Ovary (tissue), 9 donors: ENCODE data around the gene COG2. TPM values are rescaled to one million over a fixed set of nuclear protein-coding genes. Genes with fewer than 3 reads are reported as not detected.

ENCODE experiments used
- DNase-seq, 5 donors: peaks; one replicate each; pipeline ENCODE4 v3.0.0-alpha.2; 2019 to 2020
- H3K27ac ChIP-seq, 2 donors: fragments of 200-600 bp; one replicate each; pipeline versions ENCODE4 v1.5.1 to v1.8.0; 2019 to 2022
- H3K27me3 ChIP-seq: fragments of 200-600 bp; one replicate; pipeline ENCODE4 v1.8.0; 2022
- H3K36me3 ChIP-seq: fragments of 200-600 bp; sonication (generic); one replicate; pipeline ENCODE4 v1.5.1; 2019
- H3K4me1 ChIP-seq: one replicate; pipeline ENCODE4 v1.8.1; 2013; ENCODE audit warnings: mild to moderate bottlenecking, moderate library complexity; ENCODE audit not compliant: insufficient read depth
- H3K4me3 ChIP-seq: fragments of 200-600 bp; sonication (generic); one replicate; pipeline ENCODE4 v1.5.1; 2017
- H3K9me3 ChIP-seq, 2 donors: fragments of 200-600 bp in 1 of 2; sonication (generic) in 1 of 2; one replicate each; pipeline versions ENCODE4 v1.5.1 to v1.8.1; 2013 to 2019; ENCODE audit warnings: mild to moderate bottlenecking in 1 of 2, moderate library complexity in 1 of 2
- CTCF ChIP-seq, 3 donors: fragments of 450-650 bp in 2 of 3; fragments of 200-600 bp in 1 of 3; IDR thresholded peaks; one replicate each; pipeline versions ENCODE4 v1.5.1 to v1.8.0; 2016 to 2022; ENCODE audit warnings: antibody characterized with exemption in 3 of 3, mild to moderate bottlenecking in 1 of 3
- EP300 ChIP-seq: sonication (generic); formaldehyde crosslinking; IDR thresholded peaks from one replicate; pipeline ENCODE4 v1.6.1; 2017; ENCODE audit warnings: antibody characterized with exemption
- POLR2A ChIP-seq: fragments of 450-650 bp; IDR thresholded peaks from one replicate; pipeline ENCODE4 v1.6.1; 2017; ENCODE audit warnings: antibody characterized with exemption, mild to moderate bottlenecking, moderate library complexity
- WGBS, 3 donors: extraction: QIAGEN DNeasy Blood & Tissue Kit in 1 of 3; methylation state at CpG; one replicate each; pipeline versions ENCODE4 v1.1.5 to v1.1.7; 2013 to 2017; 5-methylcytosine and 5-hydroxymethylcytosine counted together
- intact Hi-C, 4 donors: fragments of 100-400 bp; cut with DNase I; formaldehyde crosslinking; loops; one replicate each; pipeline versions ENCODE4 v1.11.0 to v1.15.1; 2022 to 2023
- polyA plus RNA-seq, 2 donors: library from polyadenylated mRNA; stranded (reverse); fragments of 200-250 nt in 1 of 2; fragments of 350-450 nt in 1 of 2; fragmentation: Illumina TruSeq in 1 of 2; extraction: RNeasy Lipid Tissue Mini Kit (QIAGEN cat#74804) in 1 of 2; gene quantifications; one replicate each; pipeline ENCODE4 v1.2.3, GENCODE V29; 2013 to 2014
- total RNA-seq, 7 donors: library from RNA; depleted of rRNA in 2 of 7; stranded (reverse); fragments of >200 nt in 2 of 7; fragmentation: NEBNext Ultra II Directional in 3 of 7; extraction: Animal tissue kit (Norgen Biotek cat#: 25700) in 3 of 7; gene quantifications; one replicate each; pipeline versions ENCODE4 v1.1.0 to v1.2.4, GENCODE V29; 2016 to 2023
- donor health status: DM: no; HTN: no; CAD: no; lungs with moderate emphysema.
- donor health status: DM: no; HTN: no; CAD: no.
- donor health status: Bipolar disorder and iron deficiency.
- donor health status: DM: yes; HTN: yes; CAD: no.
- donor health status: DM: no; HTN: no; CAD: no.
- donor health status: DM: yes; HTN: yes; CAD: no.

The COG2 gene
- total and polyA plus RNA-seq, 9 donors: 9.1 to 29.5 (median 21.5) TPM

- H3K27ac ChIP-seq: no peak overlapping the region
- 59 to 64% (median 61%) methylated on average over 4 of the region's 4 CpGs for WGBS, 3 donors
- no peaks in the 10 kb centered on the region for H3K9me3 ChIP-seq
- peaks cover 12% of the 10 kb centered on the region for H3K4me1 ChIP-seq
- H3K27me3 ChIP-seq: no peaks in the 10 kb centered on the region
- H3K4me3 ChIP-seq: no peak overlapping the region
- no peak for TF ChIP-seq CTCF (IDR thresholded peaks at IDR 0.05)
- no peak for TF ChIP-seq POLR2A
- TF ChIP-seq EP300: no peak
- H3K36me3 ChIP-seq: no peaks in the 10 kb centered on the region
- intact Hi-C loops: loop anchor here in 3 of 4 donors (5.0 to 10.0 kb wide), 3 partner anchors 128 to 568 kb away; no protein-coding TSS in a partner anchor
- DNase-seq: no peak
Observed at GRCh38 chr1:230643908-230644307, 1.6 kb downstream of the COG2 start.

- H3K4me1 ChIP-seq: peaks cover 11% of the 10 kb centered on the region
- WGBS, 3 donors: 89 to 92% (median 91%) methylated on average over 4 of the region's 4 CpGs
- H3K4me3 ChIP-seq: no peak overlapping the region
- H3K27ac ChIP-seq: no peak overlapping the region
- DNase-seq: no peak
- no peaks in the 10 kb centered on the region for H3K27me3 ChIP-seq
- TF ChIP-seq POLR2A: no peak
- TF ChIP-seq EP300: no peak
- TF ChIP-seq CTCF (IDR thresholded peaks at IDR 0.05): no peak
- no peaks in the 10 kb centered on the region for H3K36me3 ChIP-seq
- H3K9me3 ChIP-seq: no peaks in the 10 kb centered on the region
- intact Hi-C loops: loop anchor here in 1 of 4 donors (10.0 kb wide), 1 partner anchor 128 kb away; no protein-coding TSS in a partner anchor
Observed at GRCh38 chr1:230646710-230647302, 4.5 kb downstream of the COG2 start.

- Histone ChIP-seq H3K4me1 (peaks cover 8% of the 10 kb centered on the region), H3K4me3 (no peak overlapping the region), H3K27ac (no peak overlapping the region), H3K27me3 (no peaks in the 10 kb centered on the region), H3K36me3 (no peaks in the 10 kb centered on the region), H3K9me3 (no peaks in the 10 kb centered on the region)
- no peak for TF ChIP-seq CTCF (IDR thresholded peaks at IDR 0.05)
- TF ChIP-seq POLR2A: no peak
- no peak for TF ChIP-seq EP300
- WGBS, 3 donors: 68 to 75% (median 74%) methylated on average over 5 of the region's 5 CpGs
- intact Hi-C loops: loop anchor here in 1 of 4 donors (10.0 kb wide), 1 partner anchor 127 kb away; no protein-coding TSS in a partner anchor
- DNase-seq: no peak
Observed at GRCh38 chr1:230647321-230647720, 5.0 kb downstream of the COG2 start.

GRCh38 chr1:230648114-230648513, 5.8 kb downstream of the COG2 start:
- no peak overlapping the region for H3K27ac ChIP-seq
- H3K27me3 ChIP-seq: no peaks in the 10 kb centered on the region
- H3K9me3 ChIP-seq: no peaks in the 10 kb centered on the region
- WGBS, 3 donors: 95 to 98% (median 97%) methylated on average over 3 of the region's 3 CpGs
- TF ChIP-seq EP300 (no peak), POLR2A (no peak), CTCF (IDR thresholded peaks at IDR 0.05) (no peak)
- intact Hi-C loops: loop anchor here in 1 of 4 donors (10.0 kb wide), 1 partner anchor 127 kb away; no protein-coding TSS in a partner anchor
- H3K4me1 ChIP-seq: peaks cover 8% of the 10 kb centered on the region
- H3K36me3 ChIP-seq: no peaks in the 10 kb centered on the region
- DNase-seq: no peak
- H3K4me3 ChIP-seq: no peak overlapping the region
